ENCODE measurements around the gene INO80E. TPM values are rescaled to one million over a fixed set of nuclear protein-coding genes. Genes with fewer than 3 reads are reported as not detected.
"Not testable (repeated sequence)": the region's sequence is repeated elsewhere in the genome, so short reads cannot be mapped to it uniquely, and the experiment has no call there.

INO80E gene
- total and polyA plus RNA-seq, 8 donors = 3.5 to 319 (median 52.3) TPM

GRCh38 chr16:30011714-30012504 lies 15.9 kb downstream of the INO80E start:
- H3K9me3 ChIP-seq = no peaks in the 10 kb centered on the region
- peaks cover 16 to 28% (median 21%) of the 10 kb centered on the region in 4 donors for H3K4me1 ChIP-seq
- no peak overlapping the region for H3K27ac ChIP-seq
- peaks cover 25 to 57% (median 35%) of the 10 kb centered on the region in 3 donors for H3K27me3 ChIP-seq
- H3K4me3 ChIP-seq = peak overlapping the region in 3 of 4 donors; percentile 35 to 55 (median 50)
- intact Hi-C loops (cut with DNase I; ENCODE audit: low total_unique reads) = no loop called here
- no peak for DNase-seq
- TF ChIP-seq EP300 (IDR thresholded peaks at IDR 0.05) (no peak), CTCF (IDR thresholded peaks at IDR 0.05) (no peak), POLR2A (IDR thresholded peaks at IDR 0.05) (no peak), POLR2AphosphoS5 (IDR thresholded peaks at IDR 0.05) (no peak)
- H3K36me3 ChIP-seq = no peaks in the 10 kb centered on the region
- 17 to 22% (median 20%) methylated on average over 9 to 31 of the region's 31 CpGs for WGBS, 5 donors

GRCh38 chr16:30012598-30012997 lies 16.6 kb downstream of the INO80E start:
- DNase-seq; H3K4me3 ChIP-seq; intact Hi-C loops (cut with DNase I; ENCODE audit: low total_unique reads); H3K27ac ChIP-seq; H3K9me3 ChIP-seq; H3K36me3 ChIP-seq: not testable (repeated sequence)
- H3K27me3 ChIP-seq = peaks cover 25 to 54% (median 35%) of the 10 kb centered on the region in 3 donors
- H3K4me1 ChIP-seq = peaks cover 16 to 28% (median 21%) of the 10 kb centered on the region in 4 donors
- WGBS, 5 donors = 65 to 80% (median 70%) methylated on average over 14 of the region's 14 CpGs

GRCh38 chr16:30015450-30015849 lies 19.4 kb downstream of the INO80E start:
- peaks cover 13 to 18% (median 16%) of the 10 kb centered on the region in 4 donors for H3K4me1 ChIP-seq
- intact Hi-C loops (cut with DNase I; ENCODE audit: low total_unique reads); H3K9me3 ChIP-seq; H3K27ac ChIP-seq; H3K4me3 ChIP-seq; DNase-seq; H3K36me3 ChIP-seq: not testable (repeated sequence)
- 89 to 95% (median 90%) methylated on average over 7 of the region's 7 CpGs for WGBS, 5 donors
- H3K27me3 ChIP-seq = peaks cover 12 to 25% (median 20%) of the 10 kb centered on the region in 3 donors

GRCh38 chr16:30016555-30017276 lies 20.7 kb downstream of the INO80E start:
- H3K4me3 ChIP-seq = no peak overlapping the region
- H3K27ac ChIP-seq = no peak overlapping the region
- H3K9me3 ChIP-seq = no peaks in the 10 kb centered on the region
- no peak for DNase-seq
- no peaks in the 10 kb centered on the region for H3K36me3 ChIP-seq
- H3K4me1 ChIP-seq = peaks cover 9 to 16% (median 13%) of the 10 kb centered on the region in 4 donors
- intact Hi-C loops (cut with DNase I; ENCODE audit: low total_unique reads) = no loop called here
- 57 to 68% (median 60%) methylated on average over 8 of the region's 8 CpGs for WGBS, 5 donors
- TF ChIP-seq POLR2AphosphoS5 (IDR thresholded peaks at IDR 0.05) = no peak
- TF ChIP-seq EP300 (IDR thresholded peaks at IDR 0.05) = no peak
- no peak for TF ChIP-seq POLR2A (IDR thresholded peaks at IDR 0.05)
- TF ChIP-seq CTCF (IDR thresholded peaks at IDR 0.05) = no peak
- H3K27me3 ChIP-seq = peaks cover 0 to 12% (median 8%) of the 10 kb centered on the region in 3 donors

GRCh38 chr16:30017277-30017656 lies 21.2 kb downstream of the INO80E start:
- no peak for TF ChIP-seq POLR2AphosphoS5 (IDR thresholded peaks at IDR 0.05)
- no peak for TF ChIP-seq EP300 (IDR thresholded peaks at IDR 0.05)
- no peak for TF ChIP-seq CTCF (IDR thresholded peaks at IDR 0.05)
- TF ChIP-seq POLR2A (IDR thresholded peaks at IDR 0.05) = no peak
- H3K36me3 ChIP-seq = no peaks in the 10 kb centered on the region
- peaks cover 7 to 14% (median 12%) of the 10 kb centered on the region in 4 donors for H3K4me1 ChIP-seq
- no peak overlapping the region for H3K27ac ChIP-seq
- no peak for DNase-seq
- intact Hi-C loops (cut with DNase I; ENCODE audit: low total_unique reads) = no loop called here
- no peaks in the 10 kb centered on the region for H3K9me3 ChIP-seq
- H3K4me3 ChIP-seq = no peak overlapping the region
- WGBS, 5 donors = 95 to 99% (median 98%) methylated on average over 2 of the region's 2 CpGs
- peaks cover 0 to 7% (median 2%) of the 10 kb centered on the region in 3 donors for H3K27me3 ChIP-seq

- H3K27ac ChIP-seq; H3K4me3 ChIP-seq; intact Hi-C loops (cut with DNase I; ENCODE audit: low total_unique reads); H3K27me3 ChIP-seq; DNase-seq; H3K36me3 ChIP-seq; H3K9me3 ChIP-seq: not testable (repeated sequence)
- 82 to 93% (median 84%) methylated on average over 3 to 4 of the region's 4 CpGs for WGBS, 5 donors
- H3K4me1 ChIP-seq = peaks cover 7 to 14% (median 12%) of the 10 kb centered on the region in 4 donors
Measured at GRCh38 chr16:30017937-30018336, 21.9 kb downstream of the INO80E start.

All from stomach (tissue), 9 donors.